GM12864 (cell line): ENCODE data around the gene AKR1B15.
"Not testable (repeated sequence)": the region's sequence is repeated elsewhere in the genome, so short reads cannot be mapped to it uniquely, and the experiment has no call there.

Experiments
- DNase-seq: peaks from one replicate; pipeline ENCODE4 v3.0.0-alpha.2; 2011; ENCODE audit warnings: low read depth
- H3K4me3 ChIP-seq: 2 replicates; pipeline ENCODE4 v1.5.1; 2011; ENCODE audit warnings: mild to moderate bottlenecking, low read depth, low read length, control low read depth
- CTCF ChIP-seq: IDR thresholded peaks from 2 replicates; pipeline ENCODE4 v1.5.1; 2011; ENCODE audit warnings: low read depth, mild to moderate bottlenecking, moderate library complexity, low read length, control low read depth, inconsistent platforms; ENCODE audit errors: missing control alignments

The AKR1B15 gene

GRCh38 chr7:134539380-134540004 is 9.4 kb upstream of the AKR1B15 start:
- no peak overlapping the region for H3K4me3 ChIP-seq
- TF ChIP-seq CTCF: no peak
- DNase-seq: no peak

GRCh38 chr7:134541501-134542194 is 7.3 kb upstream of the AKR1B15 start:
- DNase-seq, H3K4me3 ChIP-seq: not testable (repeated sequence)

- TF ChIP-seq CTCF: no peak
- H3K4me3 ChIP-seq: no peak overlapping the region
- DNase-seq: no peak
Observed at GRCh38 chr7:134542195-134542771, 6.6 kb upstream of the AKR1B15 start.

GRCh38 chr7:134545380-134545779 is 3.5 kb upstream of the AKR1B15 start:
- no peak for TF ChIP-seq CTCF
- no peak for DNase-seq
- H3K4me3 ChIP-seq: no peak overlapping the region

- no peak for TF ChIP-seq CTCF
- no peak overlapping the region for H3K4me3 ChIP-seq
- DNase-seq: no peak
Observed at GRCh38 chr7:134545918-134546317, 3.0 kb upstream of the AKR1B15 start.

GRCh38 chr7:134546955-134547354 is 2.0 kb upstream of the AKR1B15 start:
- no peak for TF ChIP-seq CTCF
- no peak overlapping the region for H3K4me3 ChIP-seq
- DNase-seq: no peak

- peak overlapping the region; percentile 20; the same call in 1 of the 2 replicates for H3K4me3 ChIP-seq
- TF ChIP-seq CTCF: peak; percentile 85
- no peak for DNase-seq
Observed at GRCh38 chr7:134547397-134548054, 1.4 kb upstream of the AKR1B15 start.
